ENCODE results near the gene ACTRT2. TPM values are rescaled to one million over a fixed set of nuclear protein-coding genes. Genes with fewer than 3 reads are reported as not detected.

Gene ACTRT2
- total RNA-seq, 2 donors from 2014 or later: not detected

- intact Hi-C loops (cut with DNase I, micrococcal nuclease): loop anchor here in 1 of 2 donors (10.0 kb wide), 1 partner anchor 65 kb away; no protein-coding TSS in a partner anchor
These were observed 48.4 kb downstream of the ACTRT2 start for GRCh38 chr1:3069491-3070308.

DNA sequence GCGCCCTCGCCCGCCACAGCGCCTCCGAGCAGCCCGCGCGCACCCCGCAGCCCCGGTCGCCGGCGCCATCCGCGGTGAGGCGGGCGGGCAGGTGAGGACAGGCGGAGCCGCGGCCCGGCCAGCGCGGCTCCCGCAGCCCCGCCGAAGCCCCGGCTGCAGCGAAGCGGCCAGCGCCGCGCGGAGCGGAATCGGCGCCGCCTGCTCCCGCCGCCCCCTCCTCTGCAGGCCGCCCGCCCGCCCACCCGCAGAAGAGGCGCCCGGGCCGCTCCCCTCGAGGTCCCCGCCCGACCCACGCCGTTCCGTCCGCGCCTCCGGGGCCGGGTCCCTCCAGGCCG lies 49.0 kb downstream of the ACTRT2 start:
- ATAC-seq: no peak
- intact Hi-C loops (cut with DNase I, micrococcal nuclease): loop anchor here in 1 of 2 donors (10.0 kb wide), 1 partner anchor 65 kb away; no protein-coding TSS in a partner anchor

More at GRCh38 chr1:3069491-3070308, 48.4 kb downstream of the ACTRT2 start:
- ATAC-seq (peak; percentile 75), DNase-seq (peak in 1 of 2 donors; percentile 39)

GRCh38 chr1:3070644-3071564 lies 49.6 kb downstream of the ACTRT2 start:
- intact Hi-C loops (cut with DNase I, micrococcal nuclease): loop anchor here in 1 of 2 donors (10.0 kb wide), 1 partner anchor 64 kb away; no protein-coding TSS in a partner anchor
- ATAC-seq: no peak
- DNase-seq: no peak

More for the DNA sequence above, 49.0 kb downstream of the ACTRT2 start:
- DNase-seq: no peak

DNA sequence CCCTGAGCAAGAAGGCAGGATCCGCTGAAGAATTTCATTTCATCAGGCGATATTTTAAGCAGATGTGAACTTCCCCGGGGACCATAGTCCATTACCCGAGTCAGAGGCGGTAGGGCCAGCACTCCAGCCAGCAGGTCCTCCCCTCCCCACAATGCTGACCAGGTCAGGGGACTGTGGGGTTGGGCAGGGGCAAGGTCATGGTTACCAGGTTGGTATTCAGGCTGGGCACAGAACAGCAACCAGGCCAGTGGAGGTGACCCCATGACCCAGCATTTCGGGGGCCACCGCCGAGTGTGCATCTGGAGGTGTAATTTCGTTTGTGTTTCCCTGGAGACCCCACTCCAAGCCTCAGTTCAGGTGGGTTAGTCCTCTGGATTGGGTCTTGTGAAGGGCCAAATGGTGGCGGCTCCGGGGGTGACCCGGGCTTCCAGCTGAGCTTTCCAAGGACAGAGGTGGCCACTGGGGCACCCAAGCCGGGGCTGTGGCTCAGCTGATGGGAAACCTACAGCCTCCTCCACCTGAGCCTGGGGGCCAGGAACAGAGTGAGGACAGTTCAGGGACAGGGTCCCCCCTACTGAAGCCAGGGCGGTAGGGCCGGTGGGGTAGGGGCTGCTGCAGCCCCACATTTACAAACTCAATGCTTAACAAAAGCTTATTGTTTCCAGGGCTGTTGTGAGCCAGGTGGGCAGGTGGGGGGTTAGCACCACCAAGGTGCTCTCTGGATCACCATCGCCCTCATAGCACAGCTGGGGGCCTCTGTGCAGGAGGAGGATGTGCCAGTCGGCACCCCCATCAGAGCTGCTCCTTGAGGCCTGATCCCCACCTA lies 50.5 kb downstream of the ACTRT2 start:
- no peak for ATAC-seq
- intact Hi-C loops (cut with DNase I, micrococcal nuclease): loop anchor here in 1 of 2 donors (10.0 kb wide), 1 partner anchor 63 kb away; no protein-coding TSS in a partner anchor
- no peak for DNase-seq

Other genes starting within 250 kb of the ACTRT2 start
- gene TTC34, start 219.8 kb upstream of the ACTRT2 start, total RNA-seq: under 1 TPM; 0.43 to 0.67 TPM
- gene PRDM16, start 47.7 kb downstream of the ACTRT2 start, total RNA-seq: 1 to 10 TPM; 1.1 to 1.2 TPM